HFFc6 (cell line): Measurements from ENCODE around the gene ABLIM1. TPM values are rescaled to one million over a fixed set of nuclear protein-coding genes. Genes with fewer than 3 reads are reported as not detected.

ENCODE experiments used
- DNase-seq: peaks from one replicate; pipeline ENCODE4 v3.0.0-alpha.2; 2018
- H3K27ac Mint-ChIP-seq: 2 replicates; pipeline ENCODE4 v1.8.0; 2020; ENCODE audit warnings: mild to moderate bottlenecking, mixed read lengths
- H3K27me3 Mint-ChIP-seq: 2 replicates; pipeline ENCODE4 v1.8.0; 2021; ENCODE audit warnings: mild to moderate bottlenecking, moderate library complexity, mixed read lengths; ENCODE audit not compliant: insufficient read depth
- H3K36me3 Mint-ChIP-seq: 2 replicates; pipeline ENCODE4 v1.8.0; 2021; ENCODE audit warnings: low read depth, mixed read lengths
- H3K4me1 Mint-ChIP-seq: 2 replicates; pipeline ENCODE4 v1.8.0; 2020; ENCODE audit warnings: low read depth, mixed read lengths
- H3K4me3 Mint-ChIP-seq: 2 replicates; pipeline ENCODE4 v1.8.0; 2020; ENCODE audit warnings: mild to moderate bottlenecking, moderate library complexity, mixed read lengths
- H3K9me3 Mint-ChIP-seq: 2 replicates; pipeline ENCODE4 v1.8.0; 2020; ENCODE audit warnings: mild to moderate bottlenecking, mixed read lengths
- total RNA-seq, 6 experiments: library from RNA; stranded (reverse); fragmentation: NEBNext Ultra II Directional; extraction: Animal tissue kit (Norgen Biotek cat#: 25700); gene quantifications; 2 replicates in 1 of 6; 3 replicates in 5 of 6; pipeline ENCODE4 v1.2.3, GENCODE V29; 2021
- TF ChIP-seq, protein P1 (sequence below): fragments of 200-600 bp; sonication (generic); IDR thresholded peaks from 2 replicates; pipeline ENCODE4 v1.5.0; 2021; ENCODE audit warnings: antibody characterized with exemption, mild to moderate bottlenecking

Gene ABLIM1
- total RNA-seq, 6 experiments from 2014 or later, result 8.0 to 14.6 (median 8.7) TPM

- Mint-ChIP-seq H3K4me3 (no peak overlapping the region), H3K4me1 (no peaks in the 10 kb centered on the region), H3K36me3 (peaks cover 2% of the 10 kb centered on the region; the same call in 1 of the 2 replicates), H3K27me3 (peaks cover 3% of the 10 kb centered on the region; the same call in 1 of the 2 replicates), H3K9me3 (no peaks in the 10 kb centered on the region), H3K27ac (no peak overlapping the region)
- TF ChIP-seq, protein P1, sequence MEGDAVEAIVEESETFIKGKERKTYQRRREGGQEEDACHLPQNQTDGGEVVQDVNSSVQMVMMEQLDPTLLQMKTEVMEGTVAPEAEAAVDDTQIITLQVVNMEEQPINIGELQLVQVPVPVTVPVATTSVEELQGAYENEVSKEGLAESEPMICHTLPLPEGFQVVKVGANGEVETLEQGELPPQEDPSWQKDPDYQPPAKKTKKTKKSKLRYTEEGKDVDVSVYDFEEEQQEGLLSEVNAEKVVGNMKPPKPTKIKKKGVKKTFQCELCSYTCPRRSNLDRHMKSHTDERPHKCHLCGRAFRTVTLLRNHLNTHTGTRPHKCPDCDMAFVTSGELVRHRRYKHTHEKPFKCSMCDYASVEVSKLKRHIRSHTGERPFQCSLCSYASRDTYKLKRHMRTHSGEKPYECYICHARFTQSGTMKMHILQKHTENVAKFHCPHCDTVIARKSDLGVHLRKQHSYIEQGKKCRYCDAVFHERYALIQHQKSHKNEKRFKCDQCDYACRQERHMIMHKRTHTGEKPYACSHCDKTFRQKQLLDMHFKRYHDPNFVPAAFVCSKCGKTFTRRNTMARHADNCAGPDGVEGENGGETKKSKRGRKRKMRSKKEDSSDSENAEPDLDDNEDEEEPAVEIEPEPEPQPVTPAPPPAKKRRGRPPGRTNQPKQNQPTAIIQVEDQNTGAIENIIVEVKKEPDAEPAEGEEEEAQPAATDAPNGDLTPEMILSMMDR, result no peak
- no peak for DNase-seq
Observed at GRCh38 chr10:114479836-114480235, 178.2 kb downstream of the ABLIM1 start.

DNA sequence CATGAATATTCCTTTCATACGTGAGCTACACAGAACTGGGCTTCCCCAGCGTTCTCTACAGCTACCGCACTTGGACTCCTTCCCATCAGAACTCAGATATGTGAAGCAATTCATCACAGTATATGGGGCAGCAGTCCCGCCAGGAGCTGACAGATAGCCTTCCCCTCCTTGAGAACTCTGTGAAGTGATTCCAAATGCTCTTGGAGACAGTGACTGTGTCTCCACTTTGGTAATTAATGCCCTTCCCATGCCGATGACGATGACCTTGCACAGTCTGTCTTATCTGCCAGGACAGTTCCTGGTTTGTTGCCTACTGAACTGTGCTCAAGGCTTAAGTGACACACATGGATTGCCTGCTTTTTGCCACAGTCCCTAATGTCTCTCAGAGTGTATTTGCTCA, 178.8 kb downstream of the ABLIM1 start:
- no peaks in the 10 kb centered on the region for H3K4me1 Mint-ChIP-seq
- no peak for DNase-seq

GRCh38 chr10:114478281-114478680, 179.8 kb downstream of the ABLIM1 start:
- no peak for DNase-seq
- Mint-ChIP-seq H3K4me3 (no peak overlapping the region), H3K4me1 (no peaks in the 10 kb centered on the region), H3K9me3 (no peaks in the 10 kb centered on the region), H3K27ac (no peak overlapping the region), H3K27me3 (peaks cover 3% of the 10 kb centered on the region; the same call in 1 of the 2 replicates), H3K36me3 (no peaks in the 10 kb centered on the region)
- TF ChIP-seq, protein P1, result no peak

More for the DNA sequence above, 178.8 kb downstream of the ABLIM1 start:
- H3K27me3 Mint-ChIP-seq, result peaks cover 3% of the 10 kb centered on the region; the same call in 1 of the 2 replicates
- H3K9me3 Mint-ChIP-seq, result no peaks in the 10 kb centered on the region
- no peaks in the 10 kb centered on the region for H3K36me3 Mint-ChIP-seq
- H3K4me3 Mint-ChIP-seq, result no peak overlapping the region
- no peak overlapping the region for H3K27ac Mint-ChIP-seq
- TF ChIP-seq, protein P1, result no peak

DNA sequence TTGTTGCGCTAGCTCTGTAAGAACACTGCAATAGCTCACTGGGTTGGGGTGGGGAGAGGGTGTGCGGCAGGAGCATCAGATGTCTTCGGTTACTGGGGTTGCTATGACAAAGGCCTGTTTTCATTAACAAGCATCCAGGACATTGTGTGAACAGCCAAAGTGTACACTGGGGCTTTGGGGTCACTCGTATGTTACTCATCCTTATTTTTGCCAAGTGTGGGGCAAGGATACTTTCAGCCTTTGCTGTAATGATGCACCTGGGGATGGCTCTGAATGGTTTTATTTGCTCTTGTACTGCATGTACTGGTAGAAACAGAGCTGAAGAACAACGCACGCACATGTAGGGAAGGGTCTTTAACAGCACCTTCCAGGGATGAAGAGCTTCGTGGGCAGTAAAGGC, 180.8 kb downstream of the ABLIM1 start:
- no peaks in the 10 kb centered on the region for H3K36me3 Mint-ChIP-seq
- DNase-seq, result no peak

DNA sequence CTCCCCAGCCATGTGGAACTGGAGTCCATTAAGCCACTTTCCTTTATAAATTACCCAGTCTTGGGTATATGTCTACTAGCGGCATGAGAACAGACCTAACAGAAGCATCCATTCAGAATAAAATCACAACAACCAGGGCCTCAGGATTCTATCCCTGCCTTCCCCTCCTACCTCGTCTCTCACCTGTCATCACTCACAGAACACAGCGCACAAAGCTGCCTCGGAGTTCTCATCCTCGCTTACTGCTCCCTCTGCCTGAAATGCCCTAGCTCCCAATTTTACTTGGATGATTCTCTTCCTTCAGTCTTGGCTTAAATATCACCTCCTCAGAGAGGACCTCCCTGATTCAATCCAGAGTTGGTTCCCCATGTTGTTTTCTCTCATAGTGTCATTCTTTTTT, 183.1 kb downstream of the ABLIM1 start:
- Mint-ChIP-seq H3K27ac (no peak overlapping the region), H3K27me3 (no peaks in the 10 kb centered on the region; the same call in 1 of the 2 replicates), H3K4me3 (no peak overlapping the region), H3K4me1 (no peaks in the 10 kb centered on the region), H3K9me3 (no peaks in the 10 kb centered on the region), H3K36me3 (no peaks in the 10 kb centered on the region)
- TF ChIP-seq, protein P1, result no peak
- DNase-seq, result no peak

More for the DNA sequence above, 180.8 kb downstream of the ABLIM1 start:
- peaks cover 3% of the 10 kb centered on the region; the same call in 1 of the 2 replicates for H3K27me3 Mint-ChIP-seq
- H3K9me3 Mint-ChIP-seq, result no peaks in the 10 kb centered on the region
- TF ChIP-seq, protein P1, result no peak
- no peak overlapping the region for H3K4me3 Mint-ChIP-seq
- no peak overlapping the region for H3K27ac Mint-ChIP-seq
- H3K4me1 Mint-ChIP-seq, result no peaks in the 10 kb centered on the region

GRCh38 chr10:114473776-114474175, 184.3 kb downstream of the ABLIM1 start:
- H3K9me3 Mint-ChIP-seq, result no peaks in the 10 kb centered on the region
- no peak overlapping the region for H3K4me3 Mint-ChIP-seq
- H3K27ac Mint-ChIP-seq, result no peak overlapping the region
- DNase-seq, result no peak
- no peaks in the 10 kb centered on the region for H3K36me3 Mint-ChIP-seq
- H3K4me1 Mint-ChIP-seq, result no peaks in the 10 kb centered on the region
- H3K27me3 Mint-ChIP-seq, result no peaks in the 10 kb centered on the region; the same call in 1 of the 2 replicates
- TF ChIP-seq, protein P1, result no peak
